Liver (tissue), 3 donors: Measurements from ENCODE around the gene PROK1.

ENCODE experiments used
- ATF3 ChIP-seq: IDR thresholded peaks from 2 replicates; pipeline ENCODE4 v1.6.1; 2016; ENCODE audit warnings: antibody characterized with exemption
- CTCF ChIP-seq: fragments of 150-350 bp; IDR thresholded peaks from 2 replicates; pipeline ENCODE4 v1.5.1; 2017; ENCODE audit warnings: improper control_type of control experiment, low read depth, low read length; ENCODE audit not compliant: missing input control
- EGR1 ChIP-seq, 2 donors: IDR thresholded peaks; 2 replicates each; pipeline ENCODE4 v1.6.1; 2016 to 2018; ENCODE audit warnings: antibody characterized with exemption in 2 of 2, low read depth in 2 of 2
- FOXA1 ChIP-seq: IDR thresholded peaks from 2 replicates; pipeline ENCODE4 v1.6.1; 2016; ENCODE audit warnings: antibody characterized with exemption
- GABPA ChIP-seq, 2 donors: IDR thresholded peaks in 1 of 2; conservative IDR thresholded peaks in 1 of 2; 2 replicates each; pipeline ENCODE4 v1.6.1; 2016; ENCODE audit warnings: antibody characterized with exemption in 2 of 2, mild to moderate bottlenecking in 1 of 2, moderate library complexity in 1 of 2
- MAX ChIP-seq: IDR thresholded peaks from 2 replicates; pipeline ENCODE4 v1.6.1; 2016; ENCODE audit warnings: antibody characterized with exemption
- RAD21 ChIP-seq, 2 donors: IDR thresholded peaks; 2 replicates each; pipeline ENCODE4 v1.6.1; 2016; ENCODE audit warnings: antibody characterized with exemption in 2 of 2, mild to moderate bottlenecking in 2 of 2
- REST ChIP-seq: IDR thresholded peaks from 2 replicates; pipeline ENCODE4 v1.6.1; 2016; ENCODE audit warnings: antibody characterized with exemption, mild to moderate bottlenecking
- RXRA ChIP-seq, 2 donors: IDR thresholded peaks; 2 replicates each; pipeline ENCODE4 v1.6.1; 2017 to 2018; ENCODE audit warnings: antibody characterized with exemption in 2 of 2, mild to moderate bottlenecking in 1 of 2
- SP1 ChIP-seq: IDR thresholded peaks from 2 replicates; pipeline ENCODE4 v1.6.1; 2018; ENCODE audit warnings: antibody characterized with exemption, mild to moderate bottlenecking
- TAF1 ChIP-seq: conservative IDR thresholded peaks from 2 replicates; pipeline ENCODE4 v1.6.1; 2016; ENCODE audit warnings: antibody characterized with exemption, mild to moderate bottlenecking
- YY1 ChIP-seq: IDR thresholded peaks from 2 replicates; pipeline ENCODE4 v1.6.1; 2016; ENCODE audit warnings: antibody characterized with exemption, mild to moderate bottlenecking
- ZBTB33 ChIP-seq: IDR thresholded peaks from 2 replicates; pipeline ENCODE4 v1.6.1; 2016; ENCODE audit warnings: antibody characterized with exemption
- donor health status: healthy.
- donor health status: healthy.

GRCh38 chr1:110474444-110474843 lies 23.5 kb downstream of the PROK1 start:
- TF ChIP-seq REST: no peak
- TF ChIP-seq CTCF: no peak
- TF ChIP-seq RXRA (IDR thresholded peaks at IDR 0.05): no peak
- no peak for TF ChIP-seq GABPA (IDR thresholded peaks at IDR 0.05 in 1 of 2, conservative IDR thresholded peaks at IDR 0.05 in 1 of 2)
- TF ChIP-seq MAX: no peak
- no peak for TF ChIP-seq ZBTB33
- no peak for TF ChIP-seq TAF1
- no peak for TF ChIP-seq YY1
- TF ChIP-seq FOXA1: no peak
- no peak for TF ChIP-seq RAD21 (IDR thresholded peaks at IDR 0.05)
- TF ChIP-seq SP1: no peak
- TF ChIP-seq ATF3: no peak
- no peak for TF ChIP-seq EGR1 (IDR thresholded peaks at IDR 0.05; ENCODE audit: low read depth in 2 of 2)
